HG03159 (cell line): ENCODE data around the gene UPK2.
"Not testable (repeated sequence)": the region's sequence is repeated elsewhere in the genome, so short reads cannot be mapped to it uniquely, and the experiment has no call there.

Experiments
- ATAC-seq: cut with Tn5 transposase; IDR thresholded peaks from one replicate; pipeline ENCODE4 v1.9.1; 2021; ENCODE audit warnings: mild to moderate bottlenecking, moderate library complexity; ENCODE audit not compliant: unreplicated experiment

The UPK2 gene

DNA sequence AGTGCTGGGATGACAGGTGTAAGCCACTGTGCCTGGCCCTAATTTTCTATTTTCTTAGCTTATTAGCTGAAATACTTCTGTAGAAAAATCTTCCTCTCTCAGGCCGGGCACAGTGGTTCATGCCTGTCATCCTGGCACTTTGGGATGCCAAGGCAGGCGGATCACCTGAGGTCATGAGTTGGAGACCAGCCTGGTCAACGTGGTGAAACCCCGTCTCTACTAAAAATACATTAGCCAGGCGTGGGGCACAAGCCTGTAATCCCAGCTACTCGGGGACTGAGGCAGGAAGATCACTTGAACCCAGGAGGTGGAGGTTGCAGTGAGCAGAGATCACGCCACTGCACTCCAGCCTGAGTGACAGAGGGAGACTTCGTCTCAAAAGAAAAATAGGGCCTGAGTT lies 28.2 kb downstream of the UPK2 start:
- ATAC-seq = not testable (repeated sequence)

GRCh38 chr11:118984825-118985224 lies 28.7 kb downstream of the UPK2 start:
- no peak for ATAC-seq

- ATAC-seq = no peak
Observed at GRCh38 chr11:118988280-118988679, 32.2 kb downstream of the UPK2 start.

- ATAC-seq = not testable (repeated sequence)
Observed at GRCh38 chr11:118991486-118992038, 35.5 kb downstream of the UPK2 start.

GRCh38 chr11:118996926-118997626 lies 41.0 kb downstream of the UPK2 start:
- no peak for ATAC-seq

DNA sequence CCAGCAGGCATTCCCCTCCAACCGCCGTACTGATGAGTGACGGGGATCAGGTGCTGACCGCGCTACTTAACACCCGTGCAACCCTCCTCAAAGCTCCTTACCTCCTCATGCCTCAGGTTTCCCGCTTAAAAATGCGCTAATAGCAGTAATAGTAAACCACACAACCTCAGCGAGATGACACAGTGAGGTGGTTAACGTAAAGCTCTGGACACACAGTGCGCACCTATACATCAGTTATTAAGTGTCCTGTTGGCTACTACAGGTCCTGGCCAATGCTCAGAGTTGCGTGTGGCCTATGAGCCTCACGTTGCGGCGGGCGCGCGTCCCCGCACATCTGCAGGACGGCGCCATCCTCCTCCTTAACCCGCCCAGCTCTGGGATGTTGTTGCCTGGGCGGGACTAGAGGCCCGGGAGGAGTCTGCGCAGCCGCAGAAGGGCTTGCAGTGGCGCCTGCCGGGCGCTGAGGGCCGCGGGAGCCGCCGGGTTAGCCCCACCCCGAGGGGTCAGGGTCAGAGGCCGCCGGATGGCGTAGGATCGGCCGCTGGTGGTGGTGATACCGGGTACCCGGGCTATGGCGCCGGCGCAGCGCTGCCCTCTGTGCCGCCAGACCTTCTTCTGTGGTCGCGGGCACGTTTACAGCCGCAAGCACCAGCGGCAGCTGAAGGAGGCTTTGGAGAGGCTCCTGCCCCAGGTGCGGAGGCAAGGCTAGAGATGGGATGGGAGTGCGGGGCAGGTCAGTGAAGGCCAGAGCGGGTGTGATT lies 41.7 kb downstream of the UPK2 start, which contains the start of gene CENATAC:
TSS of gene CENATAC (plus strand) at position 512 of the 761 bp plus-strand sequence. CDS start at position 572, 60 bp downstream.
- peak; percentile 88 for ATAC-seq

GRCh38 chr11:118998388-118998717 lies 42.3 kb downstream of the UPK2 start:
- ATAC-seq = peak; percentile 29

- no peak for ATAC-seq
Observed at GRCh38 chr11:118998822-118999221, 42.7 kb downstream of the UPK2 start.

- ATAC-seq = no peak
Observed at GRCh38 chr11:119000906-119001305, 44.8 kb downstream of the UPK2 start.

DNA sequence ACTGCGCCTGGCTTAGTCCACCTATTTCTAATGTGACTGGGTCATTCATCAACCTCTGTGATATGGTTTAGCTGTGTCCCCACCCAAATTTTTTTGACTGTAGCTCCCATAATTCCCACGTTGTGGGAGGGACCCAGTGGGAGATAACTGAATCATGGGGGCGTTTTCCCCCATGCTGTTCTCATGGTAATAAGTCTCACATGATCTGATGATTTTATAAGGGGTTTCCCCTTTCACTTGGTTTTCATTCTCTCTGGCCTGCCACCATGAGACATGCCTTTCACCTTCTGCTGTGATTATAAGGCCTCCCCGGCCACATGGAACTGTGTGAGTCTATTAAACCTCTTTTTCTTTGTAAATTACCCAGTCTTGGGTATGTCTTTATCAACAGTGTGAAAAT lies 50.6 kb downstream of the UPK2 start:
- no peak for ATAC-seq
